CD1c-positive myeloid dendritic cell (primary cell): ENCODE measurements around the gene POU6F1.

ENCODE experiments used
- DNase-seq: peaks from one replicate; pipeline ENCODE4 v3.0.0-alpha.2; 2016; ENCODE audit errors: extremely low spot score

POU6F1 gene

DNA sequence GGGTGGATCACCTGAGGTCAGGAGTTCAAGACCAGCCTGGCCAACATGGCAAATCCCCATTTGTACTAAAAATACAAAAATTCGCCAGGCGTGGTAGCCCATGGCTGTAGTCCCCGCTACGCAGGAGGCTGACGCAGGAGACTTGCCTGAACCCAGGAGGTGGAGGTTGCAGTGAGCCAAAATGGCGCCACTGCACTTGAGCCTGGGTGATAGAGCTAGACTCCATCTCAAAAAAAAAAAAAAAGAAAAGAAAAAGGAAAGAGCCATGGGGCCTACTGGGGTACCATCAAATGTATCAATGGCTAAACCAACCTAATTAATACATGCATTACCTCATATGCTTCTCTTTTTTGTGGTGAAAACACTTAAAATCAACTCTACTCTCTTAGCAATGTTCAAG lies 55.6 kb downstream of the POU6F1 start:
- DNase-seq, result no peak

DNA sequence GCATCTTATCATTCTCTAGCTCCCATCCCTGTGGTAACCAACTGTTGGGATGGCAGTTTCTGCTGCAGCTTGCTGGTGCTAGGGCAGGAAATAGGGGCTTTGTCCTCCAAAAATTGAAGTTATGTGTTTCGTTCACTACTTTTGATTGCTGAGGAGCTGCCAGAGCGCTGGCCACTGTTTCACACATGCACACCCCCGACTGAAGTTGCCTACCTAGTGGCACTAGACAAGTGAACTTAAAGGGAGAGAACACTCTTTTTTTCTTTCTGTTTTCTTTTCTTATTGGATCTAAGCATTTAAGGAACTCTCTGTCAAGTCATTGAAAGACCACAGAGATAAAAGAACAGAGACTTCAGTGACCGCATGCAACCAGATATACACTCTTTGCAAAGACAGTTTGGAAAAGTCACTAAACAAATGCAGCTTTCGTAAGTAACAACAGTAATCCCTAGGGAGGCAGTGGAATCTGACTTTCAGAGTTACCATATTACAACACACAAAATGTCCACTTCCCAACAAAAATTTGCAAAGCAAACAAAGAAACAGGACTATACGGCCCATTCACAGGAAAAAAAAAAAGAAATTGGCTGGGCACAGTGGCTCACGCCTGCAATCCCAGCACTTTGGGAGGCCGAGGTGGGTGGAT lies 56.9 kb downstream of the POU6F1 start:
- DNase-seq, result no peak

DNA sequence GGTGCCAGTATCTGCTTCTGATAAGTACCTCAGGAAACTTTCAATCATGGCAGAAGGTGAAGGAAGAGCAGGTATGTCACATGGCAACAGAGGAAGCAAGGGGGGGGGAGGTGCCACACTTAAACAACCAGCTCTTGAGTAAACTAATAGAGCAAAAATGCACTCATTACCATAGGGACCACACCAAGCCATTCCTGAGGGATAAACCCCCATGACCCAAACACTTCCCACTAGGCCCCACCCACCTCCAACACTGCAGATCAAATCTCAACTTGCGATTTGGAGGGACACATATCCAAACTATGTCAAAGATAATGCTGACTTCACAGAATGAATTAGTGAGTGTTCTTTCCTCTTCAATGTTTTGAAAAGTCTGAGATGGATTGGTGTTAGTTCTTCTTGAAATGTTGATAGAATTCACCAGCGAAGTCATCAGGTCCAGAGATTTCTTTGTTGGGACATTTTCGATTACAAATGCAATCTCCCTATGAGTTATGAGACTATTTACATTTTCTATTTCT lies 61.6 kb downstream of the POU6F1 start:
- DNase-seq, result no peak

DNA sequence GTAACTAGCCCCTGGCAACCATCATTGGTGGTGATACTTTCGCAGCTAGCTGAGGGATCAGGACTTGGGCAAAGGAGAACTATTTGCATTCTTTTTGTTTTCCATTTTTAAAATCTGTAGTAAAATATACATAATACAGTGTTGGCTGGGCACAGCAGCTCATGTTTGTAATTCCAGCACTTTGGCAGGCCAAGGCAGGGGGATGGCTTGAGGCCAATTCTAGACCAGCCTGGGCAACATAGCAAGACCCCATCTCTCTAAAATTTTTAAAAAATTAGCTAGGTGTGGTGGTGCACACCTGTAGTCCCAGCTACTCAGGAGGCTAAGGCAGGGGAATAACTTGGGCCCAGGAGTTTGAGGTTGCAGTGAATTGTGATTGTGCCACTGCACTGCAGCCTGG lies 64.9 kb downstream of the POU6F1 start:
- DNase-seq, result no peak

DNA sequence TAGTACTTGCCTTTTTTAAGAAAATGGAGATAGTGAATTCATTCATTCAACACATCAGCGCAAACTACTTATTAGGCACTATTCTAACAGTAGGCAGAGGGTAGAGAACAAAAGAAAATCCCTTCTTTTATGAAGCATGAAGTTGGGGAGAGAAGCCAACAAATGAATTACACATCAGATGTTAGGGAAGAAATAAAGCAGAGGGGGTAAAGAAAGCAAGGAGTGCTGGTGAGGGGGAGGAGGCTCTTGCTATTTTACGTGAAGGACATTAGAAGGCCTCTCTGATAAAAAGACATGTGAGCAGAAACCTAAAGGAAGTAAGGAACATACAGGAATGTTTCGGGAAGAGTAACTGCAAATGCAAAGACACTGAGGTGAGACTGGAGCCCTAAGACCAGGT lies 67.1 kb downstream of the POU6F1 start:
- no peak for DNase-seq

DNA sequence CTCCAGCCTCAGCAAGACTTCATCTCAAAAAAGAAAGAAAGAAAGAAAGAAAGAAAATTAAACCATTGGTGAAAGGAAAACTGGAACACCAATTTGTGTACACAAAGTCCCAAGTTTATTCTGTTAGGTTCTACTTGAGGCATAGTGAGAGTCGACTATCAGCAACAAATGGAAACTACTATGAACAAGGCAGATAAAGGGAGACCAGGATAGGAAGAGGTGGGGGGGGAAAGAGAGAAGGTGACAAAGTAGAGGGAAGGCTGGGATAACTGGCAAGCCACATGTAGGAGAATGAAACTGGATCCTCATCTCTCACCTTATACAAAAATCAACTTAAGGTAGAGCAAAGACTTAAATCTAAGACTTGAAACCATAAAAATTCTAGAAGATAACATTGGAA lies 70.6 kb downstream of the POU6F1 start:
- DNase-seq, result no peak

DNA sequence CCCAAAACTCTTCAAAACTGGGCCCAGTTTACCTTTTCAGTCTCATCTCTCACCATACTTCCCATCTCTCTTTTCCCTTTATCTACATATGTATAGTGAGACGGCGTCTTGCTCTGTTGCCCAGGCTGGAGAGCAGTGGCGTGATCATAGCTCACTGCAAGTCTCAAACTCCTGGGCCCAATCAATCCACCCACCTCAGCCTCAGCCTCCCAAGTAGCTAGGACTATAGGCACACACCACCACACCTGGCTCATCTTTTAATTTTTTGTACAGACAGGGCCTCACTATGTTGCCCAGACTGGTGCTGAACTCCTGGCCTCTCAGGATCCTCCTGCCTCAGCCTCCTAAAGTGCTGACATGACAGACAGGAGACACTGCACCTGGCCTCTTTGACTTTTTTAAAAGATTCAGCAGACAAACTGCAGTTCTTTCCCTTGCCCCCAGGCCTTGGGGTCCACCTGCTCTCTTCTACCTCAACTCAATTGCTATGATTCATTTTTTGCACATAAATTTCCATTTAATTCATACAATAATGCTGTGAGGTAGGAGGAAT lies 78.5 kb downstream of the POU6F1 start:
- no peak for DNase-seq
